Skeletal muscle satellite cell (primary cell): ENCODE measurements around the gene STX1B.
"Not testable (repeated sequence)": the region's sequence is repeated elsewhere in the genome, so short reads cannot be mapped to it uniquely, and the experiment has no call there.

ENCODE experiments used
- H3K27me3 ChIP-seq: 2 replicates; pipeline ENCODE4 v1.7.0; 2013; ENCODE audit warnings: low read length; ENCODE audit not compliant: control insufficient read depth, insufficient read depth
- H3K36me3 ChIP-seq: 2 replicates; pipeline ENCODE4 v1.7.0; 2013; ENCODE audit warnings: mild to moderate bottlenecking, control low read depth, low read length; ENCODE audit not compliant: insufficient read depth
- H3K4me1 ChIP-seq: 2 replicates; pipeline ENCODE4 v1.7.0; 2013; ENCODE audit warnings: low read length; ENCODE audit not compliant: control insufficient read depth, insufficient read depth
- H3K4me2 ChIP-seq: 2 replicates; pipeline ENCODE4 v1.7.0; 2013; ENCODE audit warnings: mild to moderate bottlenecking, low read length
- H3K4me3 ChIP-seq: 2 replicates; pipeline ENCODE4 v1.7.0; 2013; ENCODE audit warnings: low read length
- H3K9ac ChIP-seq: 2 replicates; pipeline ENCODE4 v1.7.0; 2013; ENCODE audit warnings: mild to moderate bottlenecking, low read depth, low read length, moderate library complexity
- H3K9me3 ChIP-seq: replicated peaks from 2 replicates; pipeline ENCODE4 v1.7.0; 2013; ENCODE audit warnings: mild to moderate bottlenecking, control low read depth, low read length

The STX1B gene

DNA sequence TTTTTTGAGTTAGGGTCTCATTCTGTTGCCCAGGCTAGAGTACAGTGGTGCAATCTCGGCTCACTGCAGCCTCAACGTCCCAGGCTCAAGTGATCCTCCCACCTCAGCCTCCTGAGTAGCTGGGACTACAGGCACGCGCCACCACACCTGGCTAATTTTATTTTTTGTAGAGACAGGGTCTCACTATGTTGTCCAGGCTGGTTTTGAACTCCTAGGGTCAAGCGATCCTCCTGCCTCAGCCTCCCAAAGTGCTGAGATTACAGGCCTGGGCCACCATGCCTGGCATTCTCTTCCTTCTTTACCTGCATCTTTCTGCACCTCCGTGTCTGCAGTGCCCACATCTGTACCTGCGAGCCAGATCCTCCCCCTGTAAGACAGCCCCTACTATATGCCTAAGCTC lies 1.4 kb upstream of the STX1B start:
- Histone ChIP-seq H3K27me3 (peaks cover 15% of the 10 kb centered on the region), H3K4me1 (peaks cover 14% of the 10 kb centered on the region)
- not testable (repeated sequence) for H3K4me3 ChIP-seq, H3K9ac ChIP-seq, H3K4me2 ChIP-seq, H3K9me3 ChIP-seq, H3K36me3 ChIP-seq

DNA sequence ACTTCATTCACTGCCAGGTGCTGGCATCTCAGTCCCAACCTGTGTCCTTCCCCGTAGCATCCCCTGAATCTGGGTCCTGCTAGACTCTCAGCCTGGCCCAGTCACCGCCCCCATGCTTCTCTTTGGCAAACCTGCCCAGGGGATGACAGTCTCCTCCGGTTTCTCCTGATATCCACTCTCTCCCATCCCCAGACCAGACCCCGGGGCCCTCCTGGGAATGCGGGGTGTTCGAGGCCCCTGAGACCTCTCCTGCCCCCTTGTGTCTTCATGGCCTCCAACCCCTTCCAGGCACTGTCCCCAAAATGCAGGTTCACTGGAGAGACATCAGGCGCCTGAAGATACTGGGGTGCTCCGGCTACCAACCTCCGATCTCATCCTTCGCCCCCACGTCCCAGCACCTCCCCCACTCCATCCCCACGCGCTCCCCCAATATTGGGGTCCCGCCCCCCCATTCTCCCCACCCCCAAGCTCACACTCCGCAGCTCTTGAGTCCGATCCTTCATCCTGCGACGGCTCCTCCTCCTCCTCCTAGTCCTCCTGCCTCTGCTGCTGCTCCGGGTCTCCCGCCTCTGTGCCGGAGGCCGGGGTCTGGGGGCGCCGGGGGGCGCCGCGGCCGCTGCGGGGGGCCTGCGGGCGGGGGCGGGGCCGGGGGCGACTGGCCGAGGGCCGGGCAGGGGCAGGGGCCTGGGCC lies 399 bp downstream of the STX1B start:
- peaks cover 14% of the 10 kb centered on the region for H3K4me1 ChIP-seq

DNA sequence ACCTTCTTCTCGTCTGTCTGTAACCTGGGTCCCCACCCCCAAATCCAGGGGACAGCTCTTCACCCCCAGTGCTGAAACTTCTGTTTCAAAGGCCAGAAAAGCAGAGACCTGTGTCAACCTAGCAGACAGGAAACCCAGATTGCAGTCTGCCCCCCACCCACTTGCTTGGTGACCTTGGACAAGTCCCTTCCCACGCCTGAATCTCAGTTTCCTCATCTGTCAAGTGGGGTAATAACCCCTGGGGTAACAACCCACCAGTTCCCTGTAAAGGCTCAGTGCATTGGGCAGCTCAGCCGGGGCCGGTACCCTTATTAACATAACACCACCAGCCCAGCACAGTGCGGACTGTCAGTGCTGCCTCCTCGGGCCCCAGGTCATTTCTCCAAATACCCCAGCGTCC lies 1.3 kb downstream of the STX1B start:
- Histone ChIP-seq H3K36me3 (no peaks in the 10 kb centered on the region), H3K4me1 (peaks cover 14% of the 10 kb centered on the region), H3K4me3 (no peak overlapping the region), H3K9me3 (no peaks in the 10 kb centered on the region), H3K4me2 (peak overlapping the region; percentile 59), H3K9ac (no peak overlapping the region), H3K27me3 (peaks cover 15% of the 10 kb centered on the region)

More for the DNA sequence above, 399 bp downstream of the STX1B start:
- peak overlapping the region; percentile 73 for H3K4me2 ChIP-seq
- no peak overlapping the region for H3K9ac ChIP-seq
- H3K4me3 ChIP-seq: peak overlapping the region; percentile 39
- H3K27me3 ChIP-seq: peaks cover 15% of the 10 kb centered on the region
- no peaks in the 10 kb centered on the region for H3K9me3 ChIP-seq
- H3K36me3 ChIP-seq: no peaks in the 10 kb centered on the region

DNA sequence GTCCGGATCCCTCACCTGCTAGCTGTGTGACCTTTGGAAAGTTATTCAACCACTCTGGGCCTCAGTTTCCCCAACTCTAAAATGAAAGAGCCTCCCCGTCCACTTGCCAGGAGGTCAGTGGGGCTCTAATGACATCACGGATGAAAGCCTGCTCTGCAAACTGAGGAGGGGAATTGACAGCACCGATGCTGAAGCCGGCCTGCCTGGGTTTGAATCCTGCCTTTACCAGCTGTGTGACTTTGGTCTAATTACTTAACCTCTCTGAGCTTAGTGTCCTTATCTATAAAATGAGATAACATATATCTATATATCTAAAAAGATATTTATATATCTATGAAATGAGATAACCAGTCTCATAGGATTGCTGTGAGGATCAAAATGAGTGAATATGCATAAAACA lies 1.9 kb downstream of the STX1B start:
- Histone ChIP-seq H3K4me1 (peaks cover 14% of the 10 kb centered on the region), H3K36me3 (no peaks in the 10 kb centered on the region), H3K4me2 (peak overlapping the region; percentile 28), H3K4me3 (no peak overlapping the region), H3K27me3 (peaks cover 15% of the 10 kb centered on the region), H3K9ac (no peak overlapping the region), H3K9me3 (no peaks in the 10 kb centered on the region)

- H3K4me1 ChIP-seq: peaks cover 14% of the 10 kb centered on the region
- no peaks in the 10 kb centered on the region for H3K9me3 ChIP-seq
- peak overlapping the region; percentile 28 for H3K4me2 ChIP-seq
- H3K27me3 ChIP-seq: peaks cover 15% of the 10 kb centered on the region
- no peak overlapping the region for H3K9ac ChIP-seq
- no peaks in the 10 kb centered on the region for H3K36me3 ChIP-seq
- H3K4me3 ChIP-seq: no peak overlapping the region
Observed at GRCh38 chr16:31008149-31008548, 2.3 kb downstream of the STX1B start.

DNA sequence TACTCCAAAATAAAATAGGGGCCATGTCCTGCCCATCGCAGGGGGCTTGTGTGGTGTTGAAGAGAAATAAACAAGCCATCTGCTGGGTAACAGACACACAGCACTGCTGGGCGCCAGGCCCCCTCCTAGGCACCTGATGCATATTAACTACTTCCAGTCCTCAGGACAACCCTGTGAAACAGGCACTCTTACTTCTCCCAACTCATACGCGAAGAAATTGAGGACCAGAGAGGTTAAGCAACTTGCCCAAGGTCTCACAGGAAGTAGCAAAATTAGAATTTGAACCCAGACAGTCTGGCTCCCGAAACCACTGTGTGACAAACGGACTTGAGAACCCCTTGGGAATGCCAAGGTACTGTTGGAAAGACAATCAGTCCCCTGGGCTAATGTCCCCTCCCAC lies 2.8 kb downstream of the STX1B start:
- Histone ChIP-seq H3K4me2 (peak overlapping the region; percentile 18), H3K9ac (no peak overlapping the region), H3K9me3 (no peaks in the 10 kb centered on the region), H3K36me3 (no peaks in the 10 kb centered on the region), H3K4me1 (peaks cover 14% of the 10 kb centered on the region), H3K27me3 (peaks cover 15% of the 10 kb centered on the region), H3K4me3 (no peak overlapping the region)

- no peak overlapping the region for H3K4me3 ChIP-seq
- H3K27me3 ChIP-seq: peaks cover 8% of the 10 kb centered on the region
- no peaks in the 10 kb centered on the region for H3K9me3 ChIP-seq
- H3K36me3 ChIP-seq: no peaks in the 10 kb centered on the region
- H3K9ac ChIP-seq: no peak overlapping the region
- peaks cover 14% of the 10 kb centered on the region for H3K4me1 ChIP-seq
- no peak overlapping the region for H3K4me2 ChIP-seq
Observed at GRCh38 chr16:31006589-31006988, 3.8 kb downstream of the STX1B start.

GRCh38 chr16:31006086-31006385 lies 4.4 kb downstream of the STX1B start:
- peaks cover 14% of the 10 kb centered on the region for H3K4me1 ChIP-seq
- H3K4me2 ChIP-seq: no peak overlapping the region
- H3K9me3 ChIP-seq: no peaks in the 10 kb centered on the region
- H3K9ac ChIP-seq: no peak overlapping the region
- H3K36me3 ChIP-seq: no peaks in the 10 kb centered on the region
- H3K4me3 ChIP-seq: no peak overlapping the region
- H3K27me3 ChIP-seq: peaks cover 2% of the 10 kb centered on the region

GRCh38 chr16:31005350-31006085 lies 4.9 kb downstream of the STX1B start:
- Histone ChIP-seq H3K4me3 (no peak overlapping the region), H3K27me3 (no peaks in the 10 kb centered on the region), H3K9me3 (no peaks in the 10 kb centered on the region), H3K4me2 (no peak overlapping the region), H3K9ac (no peak overlapping the region), H3K4me1 (peaks cover 14% of the 10 kb centered on the region), H3K36me3 (no peaks in the 10 kb centered on the region)

DNA sequence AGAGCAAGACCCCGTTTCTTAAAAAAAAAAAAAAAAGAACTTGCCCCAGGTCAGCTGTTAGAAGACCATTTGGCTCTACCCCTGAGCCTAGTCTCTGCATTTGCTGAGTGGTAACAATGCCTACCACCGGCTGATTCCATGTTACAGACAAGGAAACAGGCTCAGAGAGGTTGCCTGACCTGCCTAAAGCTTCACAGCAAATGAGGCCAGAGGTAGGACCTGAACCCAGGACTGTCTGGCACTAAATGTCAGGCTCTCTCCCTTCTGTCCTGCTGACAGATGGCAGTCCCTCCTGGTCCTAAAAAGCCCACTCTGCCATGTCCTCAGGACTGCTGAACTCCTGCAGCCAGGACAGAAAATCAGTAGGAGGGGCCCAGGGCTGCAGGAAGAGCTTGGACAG lies 5.8 kb downstream of the STX1B start:
- Histone ChIP-seq H3K4me2 (no peak overlapping the region), H3K4me1 (peaks cover 10% of the 10 kb centered on the region), H3K4me3 (no peak overlapping the region), H3K36me3 (no peaks in the 10 kb centered on the region), H3K9me3 (no peaks in the 10 kb centered on the region), H3K27me3 (no peaks in the 10 kb centered on the region), H3K9ac (no peak overlapping the region)

DNA sequence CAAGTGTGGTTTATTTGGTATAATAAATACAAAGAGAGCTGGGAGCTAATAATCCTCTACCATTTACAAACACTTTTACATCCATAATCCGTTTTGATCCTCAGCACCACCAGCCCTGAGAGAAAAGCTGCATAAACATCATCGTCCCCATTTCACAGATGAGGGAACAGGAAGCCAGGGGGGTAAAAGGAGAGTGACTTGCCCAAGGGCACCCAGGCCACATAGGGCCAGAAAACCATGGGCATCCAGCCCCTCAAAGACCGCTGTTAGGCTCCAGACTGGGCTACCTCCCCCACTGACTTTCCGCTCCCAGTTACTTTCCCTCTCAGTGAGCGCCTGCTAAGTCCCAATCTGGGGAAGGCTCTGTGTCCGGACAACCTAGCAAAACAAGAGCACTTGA lies 6.7 kb downstream of the STX1B start:
- Histone ChIP-seq H3K9me3 (no peaks in the 10 kb centered on the region), H3K4me1 (peaks cover 19% of the 10 kb centered on the region), H3K36me3 (no peaks in the 10 kb centered on the region), H3K9ac (no peak overlapping the region), H3K4me2 (no peak overlapping the region), H3K27me3 (no peaks in the 10 kb centered on the region), H3K4me3 (no peak overlapping the region)

GRCh38 chr16:31002862-31003341 lies 7.5 kb downstream of the STX1B start:
- Histone ChIP-seq H3K4me3 (no peak overlapping the region), H3K9ac (no peak overlapping the region), H3K4me1 (peaks cover 21% of the 10 kb centered on the region), H3K36me3 (no peaks in the 10 kb centered on the region), H3K27me3 (no peaks in the 10 kb centered on the region), H3K4me2 (no peak overlapping the region), H3K9me3 (no peaks in the 10 kb centered on the region)
